Measurements from ENCODE around the gene NOX3. TPM values are rescaled to one million over a fixed set of nuclear protein-coding genes. Genes with fewer than 3 reads are reported as not detected.

NOX3 gene
- total RNA-seq, 2 experiments from 2014 or later, result not detected

- no peaks in the 10 kb centered on the region for H3K4me1 Mint-ChIP-seq (ENCODE audit: low read depth)
- CTCF ChIA-PET, result no interaction called here
These were observed 76.9 kb downstream of the NOX3 start for GRCh38 chr6:155378724-155379123.

GRCh38 chr6:155378276-155378675 is 77.4 kb downstream of the NOX3 start:
- Mint-ChIP-seq H3K27ac (no peak overlapping the region), H3K4me3 (no peak overlapping the region), H3K4me1 (ENCODE audit: low read depth) (no peaks in the 10 kb centered on the region), H3K27me3 (no peaks in the 10 kb centered on the region), H3K36me3 (ENCODE audit: low read depth) (no peaks in the 10 kb centered on the region), H3K9me3 (no peaks in the 10 kb centered on the region)
- Histone ChIP-seq H3K9me3 (ENCODE audit: control insufficient read depth in 1 of 2, insufficient read depth in 1 of 2, low read length in 2 of 2) (no peaks in the 10 kb centered on the region), H3K27ac (ENCODE audit: low read depth in 1 of 2, low read length in 2 of 2) (no peak overlapping the region), H3K27me3 (ENCODE audit: control insufficient read depth in 1 of 2, insufficient read depth in 2 of 2, low read length in 2 of 2) (no peaks in the 10 kb centered on the region), H3K4me1 (ENCODE audit: insufficient read depth, low read length) (no peaks in the 10 kb centered on the region), H3K4me3 (ENCODE audit: low read length) (no peak overlapping the region), H3K36me3 (ENCODE audit: insufficient read depth, low read length) (no peaks in the 10 kb centered on the region)
- DNase-seq (no peak), ATAC-seq (ENCODE audit: poor library complexity) (no peak)
- TF ChIP-seq CTCF (IDR thresholded peaks at IDR 0.05), result no peak
- ChIA-PET CTCF (no interaction called here), POLR2A (no interaction called here)
- intact Hi-C loops (cut with DNase I, micrococcal nuclease), result no loop called here

More at GRCh38 chr6:155378724-155379123, 76.9 kb downstream of the NOX3 start:
- no peaks in the 10 kb centered on the region for H3K27me3 Mint-ChIP-seq
- H3K9me3 Mint-ChIP-seq, result no peaks in the 10 kb centered on the region
- POLR2A ChIA-PET, result no interaction called here
- H3K36me3 Mint-ChIP-seq (ENCODE audit: low read depth), result no peaks in the 10 kb centered on the region
- no peaks in the 10 kb centered on the region for H3K4me1 ChIP-seq (ENCODE audit: insufficient read depth, low read length)
- H3K9me3 ChIP-seq (ENCODE audit: control insufficient read depth in 1 of 2, insufficient read depth in 1 of 2, low read length in 2 of 2), result no peaks in the 10 kb centered on the region
- H3K36me3 ChIP-seq (ENCODE audit: insufficient read depth, low read length), result no peaks in the 10 kb centered on the region
- DNase-seq, result no peak
- H3K27me3 ChIP-seq (ENCODE audit: control insufficient read depth in 1 of 2, insufficient read depth in 2 of 2, low read length in 2 of 2), result no peaks in the 10 kb centered on the region
- no peak for ATAC-seq (ENCODE audit: poor library complexity)
- H3K4me3 ChIP-seq (ENCODE audit: low read length), result no peak overlapping the region
- no peak overlapping the region for H3K4me3 Mint-ChIP-seq
- no peak overlapping the region for H3K27ac ChIP-seq (ENCODE audit: low read depth in 1 of 2, low read length in 2 of 2)
- H3K27ac Mint-ChIP-seq, result no peak overlapping the region
- no peak for TF ChIP-seq CTCF (IDR thresholded peaks at IDR 0.05)
- intact Hi-C loops (cut with DNase I, micrococcal nuclease), result no loop called here

- ChIA-PET CTCF (no interaction called here), POLR2A (no interaction called here)
- no peak overlapping the region for H3K4me3 ChIP-seq (ENCODE audit: low read length)
- TF ChIP-seq CTCF (IDR thresholded peaks at IDR 0.05), result no peak
- no peak for ATAC-seq (ENCODE audit: poor library complexity)
- no peaks in the 10 kb centered on the region for H3K27me3 ChIP-seq (ENCODE audit: control insufficient read depth in 1 of 2, insufficient read depth in 2 of 2, low read length in 2 of 2)
- no peaks in the 10 kb centered on the region for H3K36me3 ChIP-seq (ENCODE audit: insufficient read depth, low read length)
- Mint-ChIP-seq H3K36me3 (ENCODE audit: low read depth) (no peaks in the 10 kb centered on the region), H3K9me3 (no peaks in the 10 kb centered on the region), H3K4me1 (ENCODE audit: low read depth) (no peaks in the 10 kb centered on the region), H3K4me3 (no peak overlapping the region), H3K27ac (no peak overlapping the region), H3K27me3 (no peaks in the 10 kb centered on the region)
- DNase-seq, result no peak
- H3K27ac ChIP-seq (ENCODE audit: low read depth in 1 of 2, low read length in 2 of 2), result no peak overlapping the region
- intact Hi-C loops (cut with DNase I, micrococcal nuclease), result no loop called here
- no peaks in the 10 kb centered on the region for H3K4me1 ChIP-seq (ENCODE audit: insufficient read depth, low read length)
- H3K9me3 ChIP-seq (ENCODE audit: control insufficient read depth in 1 of 2, insufficient read depth in 1 of 2, low read length in 2 of 2), result no peaks in the 10 kb centered on the region
These were observed 78.6 kb downstream of the NOX3 start for GRCh38 chr6:155377061-155377460.

All from CD4-positive, alpha-beta T cell (primary cell).